ENCODE data around the gene TMIGD1.

GRCh38 chr17:30363715-30364202 is 29.9 kb upstream of the TMIGD1 start:
- TF ChIP-seq, protein P1, sequence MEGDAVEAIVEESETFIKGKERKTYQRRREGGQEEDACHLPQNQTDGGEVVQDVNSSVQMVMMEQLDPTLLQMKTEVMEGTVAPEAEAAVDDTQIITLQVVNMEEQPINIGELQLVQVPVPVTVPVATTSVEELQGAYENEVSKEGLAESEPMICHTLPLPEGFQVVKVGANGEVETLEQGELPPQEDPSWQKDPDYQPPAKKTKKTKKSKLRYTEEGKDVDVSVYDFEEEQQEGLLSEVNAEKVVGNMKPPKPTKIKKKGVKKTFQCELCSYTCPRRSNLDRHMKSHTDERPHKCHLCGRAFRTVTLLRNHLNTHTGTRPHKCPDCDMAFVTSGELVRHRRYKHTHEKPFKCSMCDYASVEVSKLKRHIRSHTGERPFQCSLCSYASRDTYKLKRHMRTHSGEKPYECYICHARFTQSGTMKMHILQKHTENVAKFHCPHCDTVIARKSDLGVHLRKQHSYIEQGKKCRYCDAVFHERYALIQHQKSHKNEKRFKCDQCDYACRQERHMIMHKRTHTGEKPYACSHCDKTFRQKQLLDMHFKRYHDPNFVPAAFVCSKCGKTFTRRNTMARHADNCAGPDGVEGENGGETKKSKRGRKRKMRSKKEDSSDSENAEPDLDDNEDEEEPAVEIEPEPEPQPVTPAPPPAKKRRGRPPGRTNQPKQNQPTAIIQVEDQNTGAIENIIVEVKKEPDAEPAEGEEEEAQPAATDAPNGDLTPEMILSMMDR (IDR thresholded peaks at IDR 0.05): no peak
- TF ChIP-seq POLR2A (IDR thresholded peaks at IDR 0.05): no peak

Measured in lower leg skin (tissue), 3 donors.